IPS-11a (cell line): Measurements from ENCODE around the gene PSME2.
A peak's percentile ranks its signal among the peaks of the same experiment; 100 is the strongest.

Source experiments
- H3K4me3 ChIP-seq: one replicate; pipeline ENCODE4 v1.5.1; 2013; ENCODE audit warnings: low read depth, low read length, control low read depth

The PSME2 gene

GRCh38 chr14:24095271-24096068, 50.9 kb downstream of the PSME2 start:
- peak overlapping the region; percentile 92 for H3K4me3 ChIP-seq

- peak overlapping the region; percentile 92 for H3K4me3 ChIP-seq
These were observed 51.6 kb downstream of the PSME2 start for GRCh38 chr14:24094841-24095270.

GRCh38 chr14:24093901-24094840, 52.2 kb downstream of the PSME2 start, which contains the start of gene PCK2:
Gene PCK2, plus strand, starts transcription at chr14:24094311. Its CDS starts 95 bp downstream, at chr14:24094406.
- peak within 1 kb of the TSS; percentile 92 for H3K4me3 ChIP-seq
